Retina (tissue), 1 donor: Measurements from ENCODE around the gene EHD4.
A peak's percentile ranks its signal among the peaks of the same experiment; 100 is the strongest.

Experiments
- DNase-seq: peaks from one replicate; pipeline ENCODE4 v3.0.0-alpha.2; 2016

The EHD4 gene

GRCh38 chr15:41979493-41980266 lies 7.3 kb upstream of the EHD4 start:
- DNase-seq: no peak

- no peak for DNase-seq
Measured at GRCh38 chr15:41978534-41978933, 6.2 kb upstream of the EHD4 start.

GRCh38 chr15:41977757-41978383 lies 5.5 kb upstream of the EHD4 start:
- DNase-seq: no peak

GRCh38 chr15:41975669-41976068 lies 3.3 kb upstream of the EHD4 start:
- DNase-seq: no peak

GRCh38 chr15:41974041-41974440 lies 1.7 kb upstream of the EHD4 start:
- DNase-seq: no peak

- DNase-seq: peak; percentile 56
Measured at GRCh38 chr15:41971895-41972252, 483 bp downstream of the EHD4 start.

- no peak for DNase-seq
Measured at GRCh38 chr15:41971089-41971894, 1.1 kb downstream of the EHD4 start.

GRCh38 chr15:41970456-41970855 lies 1.9 kb downstream of the EHD4 start:
- no peak for DNase-seq

- no peak for DNase-seq
Measured at GRCh38 chr15:41969851-41970431, 2.4 kb downstream of the EHD4 start.

GRCh38 chr15:41968701-41969100 lies 3.7 kb downstream of the EHD4 start:
- no peak for DNase-seq

GRCh38 chr15:41967506-41968206 lies 4.7 kb downstream of the EHD4 start:
- DNase-seq: no peak

- DNase-seq: no peak
Measured at GRCh38 chr15:41966920-41967465, 5.4 kb downstream of the EHD4 start.

- DNase-seq: no peak
Measured at GRCh38 chr15:41966414-41966812, 5.9 kb downstream of the EHD4 start.

- DNase-seq: no peak
Measured at GRCh38 chr15:41965441-41966413, 6.6 kb downstream of the EHD4 start.

GRCh38 chr15:41961595-41962202 lies 10.7 kb downstream of the EHD4 start:
- no peak for DNase-seq

GRCh38 chr15:41961001-41961518 lies 11.3 kb downstream of the EHD4 start:
- no peak for DNase-seq

- DNase-seq: no peak
Measured at GRCh38 chr15:41958002-41958420, 14.3 kb downstream of the EHD4 start.

GRCh38 chr15:41957021-41957897 lies 15.1 kb downstream of the EHD4 start:
- no peak for DNase-seq

- DNase-seq: peak; percentile 46
Measured at GRCh38 chr15:41955807-41956525, 16.4 kb downstream of the EHD4 start.
